Ovary (tissue), 9 donors: ENCODE results near the gene ZSCAN18. TPM values are rescaled to one million over a fixed set of nuclear protein-coding genes. Genes with fewer than 3 reads are reported as not detected.

Experiments used
- DNase-seq, 5 donors: peaks; one replicate each; pipeline ENCODE4 v3.0.0-alpha.2; 2019 to 2020
- H3K27ac ChIP-seq, 2 donors: fragments of 200-600 bp; one replicate each; pipeline versions ENCODE4 v1.5.1 to v1.8.0; 2019 to 2022
- H3K27me3 ChIP-seq: fragments of 200-600 bp; one replicate; pipeline ENCODE4 v1.8.0; 2022
- H3K36me3 ChIP-seq: fragments of 200-600 bp; sonication (generic); one replicate; pipeline ENCODE4 v1.5.1; 2019
- H3K4me1 ChIP-seq: one replicate; pipeline ENCODE4 v1.8.1; 2013; ENCODE audit warnings: mild to moderate bottlenecking, moderate library complexity; ENCODE audit not compliant: insufficient read depth
- H3K4me3 ChIP-seq: fragments of 200-600 bp; sonication (generic); one replicate; pipeline ENCODE4 v1.5.1; 2017
- H3K9me3 ChIP-seq, 2 donors: fragments of 200-600 bp in 1 of 2; sonication (generic) in 1 of 2; one replicate each; pipeline versions ENCODE4 v1.5.1 to v1.8.1; 2013 to 2019; ENCODE audit warnings: mild to moderate bottlenecking in 1 of 2, moderate library complexity in 1 of 2
- CTCF ChIP-seq, 3 donors: fragments of 450-650 bp in 2 of 3; fragments of 200-600 bp in 1 of 3; IDR thresholded peaks; one replicate each; pipeline versions ENCODE4 v1.5.1 to v1.8.0; 2016 to 2022; ENCODE audit warnings: antibody characterized with exemption in 3 of 3, mild to moderate bottlenecking in 1 of 3
- EP300 ChIP-seq: sonication (generic); formaldehyde crosslinking; IDR thresholded peaks from one replicate; pipeline ENCODE4 v1.6.1; 2017; ENCODE audit warnings: antibody characterized with exemption
- POLR2A ChIP-seq: fragments of 450-650 bp; IDR thresholded peaks from one replicate; pipeline ENCODE4 v1.6.1; 2017; ENCODE audit warnings: antibody characterized with exemption, mild to moderate bottlenecking, moderate library complexity
- WGBS, 3 donors: extraction: QIAGEN DNeasy Blood & Tissue Kit in 1 of 3; methylation state at CpG; one replicate each; pipeline versions ENCODE4 v1.1.5 to v1.1.7; 2013 to 2017; 5-methylcytosine and 5-hydroxymethylcytosine counted together
- intact Hi-C, 4 donors: fragments of 100-400 bp; cut with DNase I; formaldehyde crosslinking; loops; one replicate each; pipeline versions ENCODE4 v1.11.0 to v1.15.1; 2022 to 2023
- polyA plus RNA-seq, 2 donors: library from polyadenylated mRNA; stranded (reverse); fragments of 200-250 nt in 1 of 2; fragments of 350-450 nt in 1 of 2; fragmentation: Illumina TruSeq in 1 of 2; extraction: RNeasy Lipid Tissue Mini Kit (QIAGEN cat#74804) in 1 of 2; gene quantifications; one replicate each; pipeline ENCODE4 v1.2.3, GENCODE V29; 2013 to 2014
- total RNA-seq, 7 donors: library from RNA; depleted of rRNA in 2 of 7; stranded (reverse); fragments of >200 nt in 2 of 7; fragmentation: NEBNext Ultra II Directional in 3 of 7; extraction: Animal tissue kit (Norgen Biotek cat#: 25700) in 3 of 7; gene quantifications; one replicate each; pipeline versions ENCODE4 v1.1.0 to v1.2.4, GENCODE V29; 2016 to 2023
- donor health status: DM: no; HTN: no; CAD: no; lungs with moderate emphysema.
- donor health status: DM: no; HTN: no; CAD: no.
- donor health status: Bipolar disorder and iron deficiency.
- donor health status: DM: yes; HTN: yes; CAD: no.
- donor health status: DM: no; HTN: no; CAD: no.
- donor health status: DM: yes; HTN: yes; CAD: no.

ZSCAN18 gene
- total and polyA plus RNA-seq, 9 donors, result 32.1 to 144 (median 117) TPM

- H3K9me3 ChIP-seq, result peaks cover 4 to 14% of the 10 kb centered on the region in 2 donors
- H3K36me3 ChIP-seq, result no peaks in the 10 kb centered on the region
- no peak overlapping the region for H3K4me3 ChIP-seq
- intact Hi-C loops, result no loop called here
- DNase-seq, result no peak
- WGBS, 3 donors, result 34 to 42% (median 42%) methylated on average over 53 to 54 of the region's 54 CpGs
- no peak overlapping the region for H3K27ac ChIP-seq
- no peaks in the 10 kb centered on the region for H3K27me3 ChIP-seq
- H3K4me1 ChIP-seq, result no peaks in the 10 kb centered on the region
- TF ChIP-seq POLR2A (no peak), EP300 (no peak), CTCF (IDR thresholded peaks at IDR 0.05) (no peak)
Measured at GRCh38 chr19:58042495-58043340, 55.3 kb downstream of the ZSCAN18 start.

- intact Hi-C loops, result no loop called here
- Histone ChIP-seq H3K4me3 (no peak overlapping the region), H3K27ac (no peak overlapping the region), H3K4me1 (no peaks in the 10 kb centered on the region), H3K9me3 (peaks cover 4 to 14% of the 10 kb centered on the region in 2 donors), H3K36me3 (no peaks in the 10 kb centered on the region), H3K27me3 (no peaks in the 10 kb centered on the region)
- no peak for DNase-seq
- no peak for TF ChIP-seq EP300
- 75 to 82% (median 82%) methylated on average over 21 of the region's 21 CpGs for WGBS, 3 donors
Measured at GRCh38 chr19:58040751-58041525, 57.1 kb downstream of the ZSCAN18 start.

- H3K27ac ChIP-seq, result no peak overlapping the region
- no peaks in the 10 kb centered on the region for H3K27me3 ChIP-seq
- intact Hi-C loops, result no loop called here
- no peaks in the 10 kb centered on the region for H3K4me1 ChIP-seq
- TF ChIP-seq EP300 (no peak), CTCF (IDR thresholded peaks at IDR 0.05) (no peak), POLR2A (no peak)
- H3K4me3 ChIP-seq, result no peak overlapping the region
- H3K36me3 ChIP-seq, result no peaks in the 10 kb centered on the region
- WGBS, 3 donors, result 11 to 23% (median 17%) methylated on average over 8 of the region's 8 CpGs
- H3K9me3 ChIP-seq, result peaks cover 0 to 3% of the 10 kb centered on the region in 2 donors
- DNase-seq, result no peak
Measured at GRCh38 chr19:58038688-58039204, 59.3 kb downstream of the ZSCAN18 start.

GRCh38 chr19:58037927-58038687, 59.9 kb downstream of the ZSCAN18 start:
- WGBS, 3 donors, result 8 to 28% (median 16%) methylated on average over 32 to 44 of the region's 44 CpGs
- Histone ChIP-seq H3K36me3 (no peaks in the 10 kb centered on the region), H3K9me3 (peaks cover 0 to 3% of the 10 kb centered on the region in 2 donors), H3K4me1 (no peaks in the 10 kb centered on the region), H3K27me3 (no peaks in the 10 kb centered on the region), H3K27ac (no peak overlapping the region), H3K4me3 (no peak overlapping the region)
- TF ChIP-seq EP300 (no peak), CTCF (IDR thresholded peaks at IDR 0.05) (no peak), POLR2A (no peak)
- peak in 1 of 5 donors; percentile 35 for DNase-seq
- intact Hi-C loops, result no loop called here
